GM15510 (cell line): ENCODE results near the gene KCTD21.

Source experiments
- POLR2A ChIP-seq: IDR thresholded peaks from 3 replicates; pipeline ENCODE4 v1.6.1; 2011; ENCODE audit warnings: borderline replicate concordance; ENCODE audit not compliant: insufficient read length; ENCODE audit errors: extremely low read depth

KCTD21 gene

GRCh38 chr11:78179459-78180071, 8.9 kb downstream of the KCTD21 start:
- TF ChIP-seq POLR2A, result no peak

GRCh38 chr11:78177216-78177615, 11.2 kb downstream of the KCTD21 start:
- TF ChIP-seq POLR2A, result no peak

- TF ChIP-seq POLR2A, result no peak
Measured at GRCh38 chr11:78176605-78177141, 11.8 kb downstream of the KCTD21 start.

- TF ChIP-seq POLR2A, result no peak
Measured at GRCh38 chr11:78171951-78172350, 16.5 kb downstream of the KCTD21 start.

GRCh38 chr11:78170874-78171549, 17.4 kb downstream of the KCTD21 start:
- TF ChIP-seq POLR2A, result no peak

GRCh38 chr11:78170413-78170812, 18.0 kb downstream of the KCTD21 start:
- TF ChIP-seq POLR2A, result no peak

- no peak for TF ChIP-seq POLR2A
Measured at GRCh38 chr11:78168539-78169477, 19.6 kb downstream of the KCTD21 start.

GRCh38 chr11:78166855-78167469, 21.5 kb downstream of the KCTD21 start:
- no peak for TF ChIP-seq POLR2A

GRCh38 chr11:78164471-78164870, 24.0 kb downstream of the KCTD21 start:
- no peak for TF ChIP-seq POLR2A

GRCh38 chr11:78163828-78164227, 24.6 kb downstream of the KCTD21 start:
- no peak for TF ChIP-seq POLR2A

- no peak for TF ChIP-seq POLR2A
Measured at GRCh38 chr11:78161962-78162371, 26.5 kb downstream of the KCTD21 start.

GRCh38 chr11:78161346-78161745, 27.1 kb downstream of the KCTD21 start:
- TF ChIP-seq POLR2A, result no peak

GRCh38 chr11:78160557-78160956, 27.9 kb downstream of the KCTD21 start:
- no peak for TF ChIP-seq POLR2A

GRCh38 chr11:78158987-78159652, 29.3 kb downstream of the KCTD21 start:
- TF ChIP-seq POLR2A, result no peak

GRCh38 chr11:78156127-78156844, 32.1 kb downstream of the KCTD21 start:
- TF ChIP-seq POLR2A, result no peak
